ENCODE measurements around the gene STX16. TPM values are rescaled to one million over a fixed set of nuclear protein-coding genes. Genes with fewer than 3 reads are reported as not detected.

Gene STX16
- total and polyA plus RNA-seq, 2 of the 13 experiments (the other 11 are each of a cell fraction or from before 2014, with no cell fraction given), result 28.0 to 72.7 TPM

- TF ChIP-seq ZNF264 (CRISPR knock-in tag; IDR thresholded peaks at IDR 0.05) (0 out of 2 replicates have a peak, but pooled peaks have one; percentile 47), ZNF7 (CRISPR knock-in tag; IDR thresholded peaks at IDR 0.05) (no peak), ZNF263 (CRISPR knock-in tag; IDR thresholded peaks at IDR 0.05) (no peak; the same call in 1 of the 2 replicates), REST (IDR thresholded peaks at IDR 0.05; ENCODE audit: borderline replicate concordance in 1 of 2, low read depth in 1 of 2, low read length in 2 of 2) (no peak), ZNF549 (CRISPR knock-in tag; IDR thresholded peaks at IDR 0.05) (no peak), ZNF883 (CRISPR knock-in tag; IDR thresholded peaks at IDR 0.05; ENCODE audit: not compliant biosample characterization) (no peak), ZFX (CRISPR knock-in tag; IDR thresholded peaks at IDR 0.05; ENCODE audit: low read depth) (no peak), TRAFD1 (CRISPR knock-in tag; IDR thresholded peaks at IDR 0.05; ENCODE audit: borderline replicate concordance) (no peak), NCOA1 (CRISPR knock-in tag; IDR thresholded peaks at IDR 0.05) (no peak), HMGXB3 (CRISPR knock-in tag; IDR thresholded peaks at IDR 0.05; ENCODE audit: borderline replicate concordance) (0 out of 2 replicates have a peak, but pooled peaks have one; percentile 19), ZMAT3 (CRISPR knock-in tag; conservative IDR thresholded peaks at IDR 0.05) (no peak), ZNF878 (CRISPR knock-in tag; IDR thresholded peaks at IDR 0.05) (no peak), NCOR1 (IDR thresholded peaks at IDR 0.05; ENCODE audit: borderline replicate concordance, low read length) (no peak), KLF9 (CRISPR knock-in tag; IDR thresholded peaks at IDR 0.05; ENCODE audit: low read depth) (no peak), ELK4 (CRISPR knock-in tag; IDR thresholded peaks at IDR 0.05; ENCODE audit: borderline replicate concordance) (no peak), HNRNPK (IDR thresholded peaks at IDR 0.05; ENCODE audit: low read depth, low read length, poor library complexity, severe bottlenecking) (no peak), SALL1 (CRISPR knock-in tag; IDR thresholded peaks at IDR 0.05) (no peak), MAZ (IDR thresholded peaks at IDR 0.05; ENCODE audit: borderline replicate concordance, low read depth, low read length) (peak; percentile 77), MAZ (CRISPR knock-in tag; IDR thresholded peaks at IDR 0.05; ENCODE audit: low read depth) (no peak)
Observed at GRCh38 chr20:58651946-58652605, 993 bp downstream of the STX16 start (continued).
